ENCODE data around the gene KRT38. TPM values are rescaled to one million over a fixed set of nuclear protein-coding genes. Genes with fewer than 3 reads are reported as not detected.
"Not testable (repeated sequence)": the region's sequence is repeated elsewhere in the genome, so short reads cannot be mapped to it uniquely, and the experiment has no call there.

KRT38 gene
- total RNA-seq, 2 donors from 2014 or later: not detected

DNA sequence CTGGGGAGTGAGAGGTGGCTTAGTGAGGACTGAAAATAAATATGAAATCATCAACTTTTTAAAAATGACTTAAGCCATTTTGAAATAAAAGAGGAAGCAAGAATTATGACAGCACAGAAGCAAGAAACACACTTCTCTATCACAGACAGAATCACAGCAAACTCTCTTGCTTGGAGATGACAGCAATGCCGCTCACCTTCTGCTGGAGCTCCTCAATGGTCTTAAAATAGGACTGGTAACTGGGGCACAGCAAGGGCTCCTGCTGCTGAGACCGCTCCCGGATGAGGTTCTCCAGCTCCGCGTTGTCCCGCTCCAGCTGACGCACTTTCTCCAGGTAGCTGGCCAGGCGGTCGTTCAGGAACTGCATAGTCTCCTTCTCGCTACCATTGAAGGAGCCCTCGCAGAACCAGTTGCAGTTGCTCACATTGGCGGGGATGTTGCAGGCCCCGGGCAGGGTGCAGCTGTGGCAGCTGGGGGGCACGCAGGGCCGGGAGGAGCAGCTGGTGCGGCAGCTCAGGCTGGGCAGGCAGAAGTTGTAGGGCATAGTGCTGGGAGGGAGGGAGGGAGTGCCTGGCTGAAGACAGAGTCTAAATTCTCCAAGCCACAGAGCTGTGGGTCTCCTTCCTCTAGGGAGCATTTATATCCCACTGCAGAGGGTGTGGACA lies 43.7 kb downstream of the KRT38 start, which contains the start of gene KRT31:
KRT31 (minus strand) TSS at position 613 of the 665 bp plus-strand sequence; CDS start at position 544, 69 bp downstream.
- no peaks in the 10 kb centered on the region for H3K4me1 ChIP-seq (replicated peaks)
- no peaks in the 10 kb centered on the region for H3K27me3 ChIP-seq (replicated peaks; ENCODE audit: insufficient read depth)
- DNase-seq (ENCODE audit: low spot score): no peak
- 95% methylated on average over 16 of the region's 16 CpGs for WGBS
- intact Hi-C loops (cut with DNase I): no loop called here
- H3K9me3 ChIP-seq: no peaks in the 10 kb centered on the region
- H3K36me3 ChIP-seq: no peaks in the 10 kb centered on the region
- H3K27ac ChIP-seq: no peak within 1 kb of the TSS
- H3K4me3 ChIP-seq: no peak within 1 kb of the TSS
- TF ChIP-seq POLR2AphosphoS5 (IDR thresholded peaks at IDR 0.05) (no peak), POLR2A (IDR thresholded peaks at IDR 0.05) (no peak)
- TF ChIP-seq, protein P1, sequence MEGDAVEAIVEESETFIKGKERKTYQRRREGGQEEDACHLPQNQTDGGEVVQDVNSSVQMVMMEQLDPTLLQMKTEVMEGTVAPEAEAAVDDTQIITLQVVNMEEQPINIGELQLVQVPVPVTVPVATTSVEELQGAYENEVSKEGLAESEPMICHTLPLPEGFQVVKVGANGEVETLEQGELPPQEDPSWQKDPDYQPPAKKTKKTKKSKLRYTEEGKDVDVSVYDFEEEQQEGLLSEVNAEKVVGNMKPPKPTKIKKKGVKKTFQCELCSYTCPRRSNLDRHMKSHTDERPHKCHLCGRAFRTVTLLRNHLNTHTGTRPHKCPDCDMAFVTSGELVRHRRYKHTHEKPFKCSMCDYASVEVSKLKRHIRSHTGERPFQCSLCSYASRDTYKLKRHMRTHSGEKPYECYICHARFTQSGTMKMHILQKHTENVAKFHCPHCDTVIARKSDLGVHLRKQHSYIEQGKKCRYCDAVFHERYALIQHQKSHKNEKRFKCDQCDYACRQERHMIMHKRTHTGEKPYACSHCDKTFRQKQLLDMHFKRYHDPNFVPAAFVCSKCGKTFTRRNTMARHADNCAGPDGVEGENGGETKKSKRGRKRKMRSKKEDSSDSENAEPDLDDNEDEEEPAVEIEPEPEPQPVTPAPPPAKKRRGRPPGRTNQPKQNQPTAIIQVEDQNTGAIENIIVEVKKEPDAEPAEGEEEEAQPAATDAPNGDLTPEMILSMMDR (IDR thresholded peaks at IDR 0.05): no peak

DNA sequence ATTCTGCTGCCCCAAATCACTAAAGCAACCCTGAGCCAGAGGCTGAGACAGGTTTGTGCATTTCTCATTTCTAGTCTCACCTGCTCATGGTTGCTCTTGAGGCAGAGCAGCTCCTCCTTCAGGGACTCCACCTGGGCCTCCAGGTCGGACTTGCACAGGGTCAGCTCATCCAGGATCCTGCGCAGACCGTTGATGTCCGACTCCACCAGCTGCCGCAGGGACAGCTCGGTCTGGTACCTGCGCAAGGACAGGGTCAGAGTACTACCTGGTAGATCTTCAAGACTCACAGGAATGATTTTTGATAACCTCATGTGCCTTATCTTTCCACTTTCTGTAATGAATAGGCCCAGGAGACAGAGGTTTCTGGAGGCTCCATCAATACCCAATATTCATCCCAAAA lies 44.4 kb downstream of the KRT38 start:
- WGBS: 95% methylated on average over 7 of the region's 7 CpGs
- H3K27ac ChIP-seq: no peak overlapping the region
- H3K4me1 ChIP-seq (replicated peaks): no peaks in the 10 kb centered on the region
- TF ChIP-seq, protein P1 (IDR thresholded peaks at IDR 0.05): no peak
- no peak for TF ChIP-seq POLR2A (IDR thresholded peaks at IDR 0.05)
- TF ChIP-seq POLR2AphosphoS5 (IDR thresholded peaks at IDR 0.05): no peak
- DNase-seq (ENCODE audit: low spot score): no peak
- no peaks in the 10 kb centered on the region for H3K36me3 ChIP-seq
- H3K4me3 ChIP-seq: no peak overlapping the region
- intact Hi-C loops (cut with DNase I): no loop called here
- no peaks in the 10 kb centered on the region for H3K9me3 ChIP-seq
- H3K27me3 ChIP-seq (replicated peaks; ENCODE audit: insufficient read depth): no peaks in the 10 kb centered on the region

DNA sequence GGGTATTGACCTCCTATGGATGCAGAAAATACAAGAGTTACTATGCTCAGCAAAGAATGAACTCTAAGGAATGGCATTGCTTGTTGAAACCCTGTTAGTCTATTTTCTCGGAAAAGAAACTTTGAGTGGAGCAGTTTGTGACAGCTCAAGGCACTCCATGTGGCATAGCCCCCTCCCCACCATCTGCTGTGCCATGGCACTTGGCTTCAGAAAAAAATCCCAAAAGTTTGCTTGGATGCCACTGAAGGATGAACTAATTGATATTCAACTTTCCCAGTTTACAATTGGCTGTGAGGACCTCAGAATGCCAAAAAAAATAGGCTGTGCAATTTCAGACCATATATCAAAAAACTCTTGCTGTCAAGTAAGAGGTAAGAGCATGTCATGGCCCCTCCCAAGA lies 45.2 kb downstream of the KRT38 start:
- 100% methylated on average over 1 of the region's 1 CpG for WGBS
- TF ChIP-seq, protein P1 (IDR thresholded peaks at IDR 0.05): no peak
- TF ChIP-seq POLR2A (IDR thresholded peaks at IDR 0.05) (no peak), POLR2AphosphoS5 (IDR thresholded peaks at IDR 0.05) (no peak)
- Histone ChIP-seq H3K9me3 (no peaks in the 10 kb centered on the region), H3K4me3 (no peak overlapping the region), H3K4me1 (replicated peaks) (no peaks in the 10 kb centered on the region), H3K27me3 (replicated peaks; ENCODE audit: insufficient read depth) (no peaks in the 10 kb centered on the region), H3K27ac (no peak overlapping the region), H3K36me3 (no peaks in the 10 kb centered on the region)
- intact Hi-C loops (cut with DNase I): no loop called here
- DNase-seq (ENCODE audit: low spot score): no peak

DNA sequence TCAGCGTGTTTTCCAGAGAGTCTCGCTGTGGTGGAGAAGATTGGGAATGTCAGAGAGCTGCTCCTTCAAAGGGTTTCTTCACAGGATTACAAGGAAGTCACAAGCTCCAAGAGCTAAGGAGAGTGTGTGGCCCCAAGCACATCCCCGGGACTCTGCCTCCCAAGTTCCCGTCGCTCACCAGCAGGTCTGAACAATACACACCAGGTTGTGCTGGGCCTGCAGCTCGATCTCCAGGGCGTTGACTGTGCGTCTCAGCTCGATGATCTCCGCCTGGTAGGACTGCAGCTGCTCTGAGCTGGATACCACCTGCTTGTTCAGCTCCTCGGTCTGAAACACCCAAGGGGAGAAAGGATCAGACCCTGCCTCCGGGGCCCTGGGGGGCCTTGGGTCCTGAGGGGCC lies 45.7 kb downstream of the KRT38 start:
- DNase-seq (ENCODE audit: low spot score); H3K4me3 ChIP-seq; H3K9me3 ChIP-seq; H3K36me3 ChIP-seq; intact Hi-C loops (cut with DNase I); H3K4me1 ChIP-seq (replicated peaks); H3K27ac ChIP-seq; H3K27me3 ChIP-seq (replicated peaks; ENCODE audit: insufficient read depth): not testable (repeated sequence)
- WGBS: 68% methylated on average over 9 of the region's 12 CpGs

DNA sequence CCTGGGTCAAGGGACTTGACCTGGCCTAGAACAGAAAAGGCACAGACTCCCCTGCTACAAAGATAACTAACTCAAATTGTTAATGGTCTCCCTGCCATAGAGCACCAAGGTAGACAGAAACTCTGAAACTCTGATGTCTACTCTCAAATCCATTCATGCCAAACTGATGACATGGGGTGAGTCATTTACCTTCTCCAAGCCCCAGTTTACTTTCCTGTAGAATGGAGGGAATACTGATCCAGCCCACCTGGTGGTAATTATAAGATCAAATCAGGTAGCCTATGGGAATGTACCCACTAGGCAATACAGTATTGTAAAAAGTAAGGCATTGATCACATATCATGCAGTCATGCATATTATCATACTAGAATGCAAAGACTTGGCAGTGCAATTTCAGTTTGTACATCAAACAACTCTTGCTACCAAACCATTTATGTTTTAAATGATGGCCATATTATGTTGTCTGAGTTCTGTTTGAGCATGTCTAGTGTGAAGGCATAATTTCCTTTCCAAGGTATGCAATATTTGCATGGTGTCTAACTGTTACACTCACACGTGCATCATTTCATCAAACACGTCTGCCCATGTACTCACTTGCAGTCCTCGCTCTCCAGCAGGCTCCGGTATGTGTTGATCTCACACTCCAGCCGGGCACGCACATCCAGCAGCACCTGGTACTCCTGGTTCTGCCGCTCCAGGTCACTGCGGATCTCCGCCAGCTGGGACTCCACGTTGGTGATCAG lies 46.4 kb downstream of the KRT38 start:
- 50% methylated on average over 10 of the region's 10 CpGs for WGBS
- Histone ChIP-seq H3K9me3 (no peaks in the 10 kb centered on the region), H3K27me3 (replicated peaks; ENCODE audit: insufficient read depth) (no peaks in the 10 kb centered on the region), H3K4me3 (no peak overlapping the region), H3K27ac (no peak overlapping the region), H3K4me1 (replicated peaks) (no peaks in the 10 kb centered on the region), H3K36me3 (no peaks in the 10 kb centered on the region)
- intact Hi-C loops (cut with DNase I): no loop called here
- TF ChIP-seq POLR2AphosphoS5 (IDR thresholded peaks at IDR 0.05): no peak
- TF ChIP-seq, protein P1 (IDR thresholded peaks at IDR 0.05): no peak
- DNase-seq (ENCODE audit: low spot score): peak; percentile 16
